B cell (primary cell): Measurements from ENCODE around the gene CRAT. TPM values are rescaled to one million over a fixed set of nuclear protein-coding genes. Genes with fewer than 3 reads are reported as not detected.

Experiments
- ATAC-seq: fragments of 200-7000 bp; cut with Tn5 transposase; one replicate; pipeline ENCODE4 v1.10.0; 2021; ENCODE audit warnings: low read depth, mild to moderate bottlenecking, moderate number of reproducible peaks, moderate library complexity
- CTCF ChIA-PET: fragments of 350-600 bp; sonication (Branson Sonifier 250); formaldehyde crosslinking; loops from one replicate; lab custom pipeline; 2021; ENCODE audit warnings: antibody characterized with exemption, inconsistent platforms; lab: Charles Lee
- POLR2A ChIA-PET: fragments of 350-600 bp; sonication (Branson Sonifier 250); formaldehyde crosslinking; loops from one replicate; lab custom pipeline; 2021; ENCODE audit warnings: antibody characterized with exemption; lab: Charles Lee
- DNase-seq: peaks from one replicate; pipeline ENCODE4 v3.0.0; 2013
- H2AFZ ChIP-seq: 2 replicates; pipeline ENCODE4 v1.6.1; 2012; ENCODE audit warnings: mild to moderate bottlenecking, low read depth, low read length; ENCODE audit not compliant: insufficient read depth, poor library complexity, severe bottlenecking
- H3K27ac ChIP-seq, 2 donors: 1 replicate in 1 of 2; 2 replicates in 1 of 2; pipeline ENCODE4 v1.5.1; 2012 to 2013; ENCODE audit warnings: low read length in 2 of 2, mild to moderate bottlenecking in 2 of 2, moderate library complexity in 1 of 2
- H3K27me3 ChIP-seq, 4 experiments: fragments of 200-600 bp in 1 of 4; sonication (generic) in 1 of 4; replicated peaks in 1 of 4; 1 replicate in 2 of 4; 2 replicates in 2 of 4; pipeline versions ENCODE4 v1.6.1 to v1.7.0; 2013 to 2016; ENCODE audit warnings: low read length in 3 of 4, mild to moderate bottlenecking in 2 of 4, mixed read lengths in 1 of 4, moderate library complexity in 1 of 4; ENCODE audit not compliant: insufficient read depth in 4 of 4, control insufficient read depth in 3 of 4; ENCODE audit errors: control extremely low read depth in 1 of 4
- H3K36me3 ChIP-seq, 2 experiments: replicated peaks in 1 of 2; 1 replicate in 1 of 2; 2 replicates in 1 of 2; pipeline versions ENCODE4 v1.6.1 to v1.7.1; 2013; ENCODE audit warnings: low read length in 1 of 2; ENCODE audit not compliant: insufficient read depth in 2 of 2, control insufficient read depth in 1 of 2; ENCODE audit errors: control extremely low read depth in 1 of 2, extremely low read depth in 1 of 2
- H3K4me1 ChIP-seq, 2 donors: fragments of 200-600 bp in 1 of 2; sonication (generic) in 1 of 2; 1 replicate in 1 of 2; 2 replicates in 1 of 2; pipeline versions ENCODE4 v1.5.1 to v1.6.1; 2013 to 2017; ENCODE audit warnings: low read length in 2 of 2; ENCODE audit not compliant: control insufficient read depth in 2 of 2, insufficient read depth in 2 of 2
- H3K4me2 ChIP-seq: replicated peaks from 2 replicates; pipeline ENCODE3; 2012; ENCODE audit warnings: mild to moderate bottlenecking, low read depth, low read length; ENCODE audit not compliant: poor library complexity, severe bottlenecking
- H3K4me3 ChIP-seq, 5 experiments: fragments of 200-600 bp in 1 of 5; sonication (generic) in 1 of 5; 1 replicate in 3 of 5; 2 replicates in 2 of 5; pipeline versions ENCODE4 v1.5.1 to v1.7.0; 2011 to 2016; ENCODE audit warnings: low read length in 4 of 5, mild to moderate bottlenecking in 4 of 5, low read depth in 2 of 5, control low read depth in 1 of 5, moderate library complexity in 1 of 5; ENCODE audit not compliant: insufficient read depth in 1 of 5; ENCODE audit errors: control extremely low read depth in 1 of 5, extremely low read depth in 1 of 5
- H3K79me2 ChIP-seq: fragments of 200-600 bp; sonication (generic); one replicate; pipeline ENCODE4 v1.6.0; 2016; ENCODE audit warnings: low read length; ENCODE audit not compliant: control insufficient read depth, insufficient read depth
- H3K9ac ChIP-seq: fragments of 200-600 bp; sonication (generic); 2 replicates; pipeline ENCODE4 v1.6.1; 2017; ENCODE audit warnings: mild to moderate bottlenecking, low read length, moderate library complexity
- H3K9me3 ChIP-seq, 3 donors: one replicate each; pipeline versions ENCODE4 v1.6.1 to v1.7.1; 2013; ENCODE audit warnings: low read length in 2 of 3; ENCODE audit not compliant: control insufficient read depth in 2 of 3, insufficient read depth in 1 of 3; ENCODE audit errors: control extremely low read depth in 1 of 3
- H4K20me1 ChIP-seq: 2 replicates; pipeline ENCODE4 v1.6.0; 2012; ENCODE audit warnings: mild to moderate bottlenecking, low read length; ENCODE audit not compliant: insufficient read depth, control insufficient read depth, poor library complexity, severe bottlenecking
- H3K27ac Mint-ChIP-seq: one replicate; pipeline ENCODE4 v1.8.0; 2021; ENCODE audit warnings: mixed read lengths
- H3K27me3 Mint-ChIP-seq: one replicate; pipeline ENCODE4 v1.8.0; 2021; ENCODE audit warnings: mixed read lengths
- H3K4me1 Mint-ChIP-seq: one replicate; pipeline ENCODE4 v1.8.0; 2021; ENCODE audit warnings: mixed read lengths
- H3K4me3 Mint-ChIP-seq: one replicate; pipeline ENCODE4 v1.8.0; 2021; ENCODE audit warnings: mixed read lengths
- H3K9me3 Mint-ChIP-seq: one replicate; pipeline ENCODE4 v1.8.0; 2022; ENCODE audit warnings: mixed read lengths; ENCODE audit not compliant: insufficient read depth
- EZH2 ChIP-seq: IDR thresholded peaks from 2 replicates; pipeline ENCODE4 v1.6.1; 2012; ENCODE audit warnings: borderline replicate concordance, low read depth, mild to moderate bottlenecking, moderate library complexity, low read length; ENCODE audit not compliant: insufficient read depth, poor library complexity, severe bottlenecking
- WGBS: methylation state at CpG from one replicate; pipeline ENCODE4 v1.1.5; 2013; ENCODE audit warnings: missing lambda C conversion rate; ENCODE audit not compliant: insufficient coverage; 5-methylcytosine and 5-hydroxymethylcytosine counted together
- intact Hi-C: fragments of 100-400 bp; cut with micrococcal nuclease; formaldehyde crosslinking; loops from one replicate; pipeline ENCODE4 v1.10.0; 2022
- polyA plus RNA-seq: library from polyadenylated mRNA; depleted of rRNA; stranded (reverse); fragments of >200 nt; gene quantifications from 2 replicates; pipeline ENCODE4 v1.2.3, GENCODE V29; 2012
- total RNA-seq, 2 donors: library from RNA; stranded (reverse); fragments of 120-200 nt in 1 of 2; gene quantifications; 1 replicate in 1 of 2; 2 replicates in 1 of 2; pipeline versions ENCODE4 v1.2.3 to v1.2.4, GENCODE V29; 2013 to 2022
- TF ChIP-seq, protein P1 (sequence below): fragments of 200-600 bp; IDR thresholded peaks from one replicate; pipeline ENCODE4 v1.8.0; 2022; ENCODE audit warnings: antibody characterized with exemption, mild to moderate bottlenecking

CRAT gene
- total and polyA plus RNA-seq, 2 donors (not counting 1 experiment from before 2014, with no cell fraction given), result 8.0 to 14.1 TPM

DNA sequence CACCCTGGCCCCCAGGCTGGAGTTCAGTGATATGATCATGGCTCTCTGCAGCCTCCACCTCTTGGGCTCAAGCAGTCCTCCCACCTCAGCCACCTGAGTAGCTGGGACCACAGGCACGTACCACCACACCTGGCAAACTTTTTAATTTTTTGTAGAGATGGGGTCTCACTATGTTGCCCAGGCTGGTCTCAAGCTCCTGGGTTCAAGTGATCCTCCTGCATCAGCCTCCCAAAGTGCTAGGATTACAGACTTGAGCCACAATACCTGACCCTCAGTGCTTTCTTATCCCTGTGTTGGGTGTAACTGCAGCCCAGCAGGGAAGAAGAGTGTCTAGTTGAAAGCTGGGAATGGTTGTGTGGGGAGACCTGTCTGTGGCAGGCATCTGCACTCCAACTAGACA, 11.5 kb upstream of the CRAT start:
- Histone ChIP-seq H3K4me1 (no peaks in the 10 kb centered on the region), H3K4me2 (no peak overlapping the region), H3K27ac (no peak overlapping the region), H3K79me2 (peaks cover 67% of the 10 kb centered on the region), H3K9ac (no peak overlapping the region), H3K36me3 (peaks cover 0 to 43% of the 10 kb centered on the region in 2 experiments), H3K4me3 (no peak overlapping the region), H2AFZ (no peak overlapping the region), H3K27me3 (no peaks in the 10 kb centered on the region), H4K20me1 (peaks cover 53% of the 10 kb centered on the region), H3K9me3 (no peaks in the 10 kb centered on the region)
- no CpG with 5 or more reads among the region's 1 CpG for WGBS
- no peak overlapping the region for H3K4me3 Mint-ChIP-seq
- TF ChIP-seq EZH2, result no peak
- TF ChIP-seq, protein P1, sequence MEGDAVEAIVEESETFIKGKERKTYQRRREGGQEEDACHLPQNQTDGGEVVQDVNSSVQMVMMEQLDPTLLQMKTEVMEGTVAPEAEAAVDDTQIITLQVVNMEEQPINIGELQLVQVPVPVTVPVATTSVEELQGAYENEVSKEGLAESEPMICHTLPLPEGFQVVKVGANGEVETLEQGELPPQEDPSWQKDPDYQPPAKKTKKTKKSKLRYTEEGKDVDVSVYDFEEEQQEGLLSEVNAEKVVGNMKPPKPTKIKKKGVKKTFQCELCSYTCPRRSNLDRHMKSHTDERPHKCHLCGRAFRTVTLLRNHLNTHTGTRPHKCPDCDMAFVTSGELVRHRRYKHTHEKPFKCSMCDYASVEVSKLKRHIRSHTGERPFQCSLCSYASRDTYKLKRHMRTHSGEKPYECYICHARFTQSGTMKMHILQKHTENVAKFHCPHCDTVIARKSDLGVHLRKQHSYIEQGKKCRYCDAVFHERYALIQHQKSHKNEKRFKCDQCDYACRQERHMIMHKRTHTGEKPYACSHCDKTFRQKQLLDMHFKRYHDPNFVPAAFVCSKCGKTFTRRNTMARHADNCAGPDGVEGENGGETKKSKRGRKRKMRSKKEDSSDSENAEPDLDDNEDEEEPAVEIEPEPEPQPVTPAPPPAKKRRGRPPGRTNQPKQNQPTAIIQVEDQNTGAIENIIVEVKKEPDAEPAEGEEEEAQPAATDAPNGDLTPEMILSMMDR, result no peak
- DNase-seq (no peak), ATAC-seq (no peak)
- no peaks in the 10 kb centered on the region for H3K27me3 Mint-ChIP-seq
- ChIA-PET POLR2A (interaction anchor here (0.6 kb wide), 1 partner anchor 751 kb away, joined by 7 read pairs; the partner anchor contains the start of gene URM1), CTCF (interaction anchor here (1.3 to 3.9 kb wide), 4 partner anchors 9 to 502 kb away, joined by 3 to 16 read pairs (median 4); no protein-coding TSS in a partner anchor)
- intact Hi-C loops, result no loop called here
- no peak overlapping the region for H3K27ac Mint-ChIP-seq
- H3K9me3 Mint-ChIP-seq, result no peaks in the 10 kb centered on the region
- peaks cover 3% of the 10 kb centered on the region for H3K4me1 Mint-ChIP-seq

DNA sequence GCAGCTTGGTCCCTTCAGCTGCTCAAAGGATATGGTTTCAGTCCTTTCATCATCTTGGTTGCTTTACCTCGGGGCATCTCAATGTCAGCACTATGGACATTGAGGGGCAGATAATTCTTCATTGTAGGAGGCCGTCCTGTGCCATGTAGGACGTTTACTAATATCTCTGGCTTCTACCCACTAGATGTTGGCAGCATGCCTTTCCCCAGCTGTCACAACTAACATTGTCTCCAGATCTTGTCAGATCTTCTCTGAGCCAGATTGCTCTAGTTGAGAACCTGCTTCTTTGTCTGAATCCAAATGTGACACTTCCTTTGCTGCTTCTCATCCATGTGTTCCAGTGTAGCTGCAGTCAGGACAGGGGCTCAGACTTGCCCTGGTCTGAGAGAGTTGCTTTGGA, 10.9 kb upstream of the CRAT start:
- H3K4me1 Mint-ChIP-seq, result peaks cover 3% of the 10 kb centered on the region
- intact Hi-C loops, result no loop called here
- CTCF ChIA-PET, result interaction anchor here (0.6 to 3.9 kb wide), 4 partner anchors 10 to 920 kb away, joined by 3 to 16 read pairs (median 4); no protein-coding TSS in a partner anchor
- peaks cover 48% of the 10 kb centered on the region for H4K20me1 ChIP-seq
- H3K36me3 ChIP-seq, result peaks cover 0 to 41% of the 10 kb centered on the region in 2 experiments
- DNase-seq (no peak), ATAC-seq (no peak)
- H3K9me3 ChIP-seq, result no peaks in the 10 kb centered on the region
- TF ChIP-seq, protein P1, result no peak
- no peak overlapping the region for H3K9ac ChIP-seq
- WGBS, result 93% methylated on average over 3 of the region's 3 CpGs
- no peak overlapping the region for H3K27ac ChIP-seq
- POLR2A ChIA-PET, result no interaction called here
- no peak overlapping the region for H2AFZ ChIP-seq
- no peak overlapping the region for H3K4me2 ChIP-seq
- H3K4me3 Mint-ChIP-seq, result no peak overlapping the region
- H3K27ac Mint-ChIP-seq, result no peak overlapping the region
- H3K9me3 Mint-ChIP-seq, result no peaks in the 10 kb centered on the region
- peaks cover 74% of the 10 kb centered on the region for H3K79me2 ChIP-seq
- no peaks in the 10 kb centered on the region for H3K27me3 Mint-ChIP-seq
- no peak overlapping the region for H3K4me3 ChIP-seq
- H3K4me1 ChIP-seq, result no peaks in the 10 kb centered on the region
- H3K27me3 ChIP-seq, result no peaks in the 10 kb centered on the region
